CD8-positive, alpha-beta memory T cell (primary cell): ENCODE results near the gene ZNF154. TPM values are rescaled to one million over a fixed set of nuclear protein-coding genes. Genes with fewer than 3 reads are reported as not detected.

Experiments used
- CTCF ChIA-PET: fragments of 350-600 bp; sonication (Branson Sonifier 250); formaldehyde crosslinking; loops from one replicate; lab custom pipeline; 2021; ENCODE audit warnings: antibody characterized with exemption; lab: Charles Lee
- POLR2A ChIA-PET: fragments of 350-600 bp; sonication (Branson Sonifier 250); formaldehyde crosslinking; loops from one replicate; lab custom pipeline; 2021; ENCODE audit warnings: antibody characterized with exemption; lab: Charles Lee
- DNase-seq, 5 donors: peaks; one replicate each; pipeline versions ENCODE4 v3.0.0 to v3.0.0-alpha.2; 2020 to 2022; ENCODE audit warnings: mixed read lengths in 1 of 5
- H3K27ac ChIP-seq: one replicate; pipeline ENCODE4 v1.7.0; 2013; ENCODE audit warnings: low read depth, mild to moderate bottlenecking, low read length, moderate library complexity
- H3K27me3 ChIP-seq: 2 replicates; pipeline ENCODE4 v1.7.0; 2013; ENCODE audit warnings: low read length, mild to moderate bottlenecking; ENCODE audit not compliant: insufficient read depth, poor library complexity, severe bottlenecking
- H3K36me3 ChIP-seq: 2 replicates; pipeline ENCODE4 v1.7.0; 2013; ENCODE audit warnings: mild to moderate bottlenecking, low read length, moderate library complexity; ENCODE audit not compliant: insufficient read depth
- H3K4me1 ChIP-seq: 2 replicates; pipeline ENCODE4 v1.7.0; 2013; ENCODE audit warnings: mild to moderate bottlenecking, low read length, moderate library complexity; ENCODE audit not compliant: insufficient read depth
- H3K4me3 ChIP-seq: 2 replicates; pipeline ENCODE4 v1.7.0; 2013; ENCODE audit warnings: mild to moderate bottlenecking, low read length
- H3K9me3 ChIP-seq: 2 replicates; pipeline ENCODE4 v1.7.0; 2013; ENCODE audit warnings: mild to moderate bottlenecking, low read length
- H3K27ac Mint-ChIP-seq, 8 donors: one replicate each; pipeline ENCODE4 v1.8.0; 2020 to 2021; ENCODE audit warnings: mixed read lengths in 8 of 8, mild to moderate bottlenecking in 6 of 8, inconsistent platforms in 3 of 8, moderate library complexity in 3 of 8
- H3K27me3 Mint-ChIP-seq, 2 donors: one replicate each; pipeline ENCODE4 v1.8.0; 2020 to 2021; ENCODE audit warnings: mixed read lengths in 2 of 2, mild to moderate bottlenecking in 1 of 2, moderate library complexity in 1 of 2
- H3K36me3 Mint-ChIP-seq, 3 donors: one replicate each; pipeline ENCODE4 v1.8.0; 2020 to 2021; ENCODE audit warnings: mixed read lengths in 3 of 3, inconsistent platforms in 1 of 3, mild to moderate bottlenecking in 1 of 3
- H3K4me1 Mint-ChIP-seq, 3 donors: one replicate each; pipeline ENCODE4 v1.8.0; 2020 to 2021; ENCODE audit warnings: mixed read lengths in 3 of 3, inconsistent platforms in 1 of 3, mild to moderate bottlenecking in 1 of 3
- H3K4me3 Mint-ChIP-seq, 7 donors: one replicate each; pipeline ENCODE4 v1.8.0; 2020 to 2021; ENCODE audit warnings: mixed read lengths in 7 of 7, mild to moderate bottlenecking in 6 of 7, moderate library complexity in 4 of 7, inconsistent platforms in 2 of 7
- H3K9me3 Mint-ChIP-seq, 5 donors: one replicate each; pipeline ENCODE4 v1.8.0; 2020 to 2022; ENCODE audit warnings: mixed read lengths in 5 of 5, mild to moderate bottlenecking in 3 of 5, moderate library complexity in 2 of 5, inconsistent platforms in 1 of 5
- polyA plus RNA-seq: library from polyadenylated mRNA; unstranded; fragments of 300-500 nt; fragmentation: Illumina TruSeq; gene quantifications from one replicate; pipeline ENCODE4 v1.2.3, GENCODE V29; 2021
- total RNA-seq, 2 experiments: library from RNA; stranded (reverse); gene quantifications; one replicate each; pipeline ENCODE4 v1.2.3, GENCODE V29; 2021

Gene ZNF154
- total and polyA plus RNA-seq, 3 experiments from 2014 or later: 2.2 to 7.7 (median 6.5) TPM

DNA sequence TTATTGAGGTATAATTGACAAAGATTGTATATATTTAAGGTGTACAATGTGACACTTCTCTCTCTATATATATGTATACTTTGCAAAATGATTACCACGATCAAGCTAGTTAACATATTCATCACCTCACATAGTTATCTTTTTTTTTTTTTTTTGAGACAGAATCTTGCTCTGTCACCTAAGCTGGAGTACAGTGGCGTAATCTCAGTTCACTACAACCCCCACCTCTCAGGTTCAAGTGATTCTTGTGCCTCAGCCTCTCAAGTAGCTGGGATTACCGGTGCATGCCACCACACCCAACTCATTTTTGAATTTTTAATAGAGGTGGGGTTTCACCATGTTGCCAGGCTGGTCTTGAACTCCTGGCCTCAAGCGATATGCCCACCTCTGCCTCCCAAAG, 36.5 kb downstream of the ZNF154 start:
- no peaks in the 10 kb centered on the region for H3K4me1 ChIP-seq
- DNase-seq: no peak
- H3K36me3 ChIP-seq: no peaks in the 10 kb centered on the region
- H3K36me3 Mint-ChIP-seq: no peaks in the 10 kb centered on the region
- POLR2A ChIA-PET: interaction anchor here (0.6 kb wide), 1 partner anchor 1106 kb away, joined by 3 read pairs; no protein-coding TSS in a partner anchor
- H3K9me3 Mint-ChIP-seq: peaks cover 0 to 24% (median 9%) of the 10 kb centered on the region in 5 donors
- no peaks in the 10 kb centered on the region for H3K27me3 ChIP-seq
- peaks cover 29 to 42% of the 10 kb centered on the region in 2 donors for H3K27me3 Mint-ChIP-seq
- H3K9me3 ChIP-seq: no peaks in the 10 kb centered on the region
- H3K27ac Mint-ChIP-seq: no peak overlapping the region
- no peak overlapping the region for H3K4me3 Mint-ChIP-seq
- no peak overlapping the region for H3K4me3 ChIP-seq
- no peak overlapping the region for H3K27ac ChIP-seq
- CTCF ChIA-PET: interaction anchor here (1.4 kb wide), 1 partner anchor 9 kb away, joined by 5 read pairs; the partner anchor contains the start of gene ZNF551
- no peaks in the 10 kb centered on the region for H3K4me1 Mint-ChIP-seq

DNA sequence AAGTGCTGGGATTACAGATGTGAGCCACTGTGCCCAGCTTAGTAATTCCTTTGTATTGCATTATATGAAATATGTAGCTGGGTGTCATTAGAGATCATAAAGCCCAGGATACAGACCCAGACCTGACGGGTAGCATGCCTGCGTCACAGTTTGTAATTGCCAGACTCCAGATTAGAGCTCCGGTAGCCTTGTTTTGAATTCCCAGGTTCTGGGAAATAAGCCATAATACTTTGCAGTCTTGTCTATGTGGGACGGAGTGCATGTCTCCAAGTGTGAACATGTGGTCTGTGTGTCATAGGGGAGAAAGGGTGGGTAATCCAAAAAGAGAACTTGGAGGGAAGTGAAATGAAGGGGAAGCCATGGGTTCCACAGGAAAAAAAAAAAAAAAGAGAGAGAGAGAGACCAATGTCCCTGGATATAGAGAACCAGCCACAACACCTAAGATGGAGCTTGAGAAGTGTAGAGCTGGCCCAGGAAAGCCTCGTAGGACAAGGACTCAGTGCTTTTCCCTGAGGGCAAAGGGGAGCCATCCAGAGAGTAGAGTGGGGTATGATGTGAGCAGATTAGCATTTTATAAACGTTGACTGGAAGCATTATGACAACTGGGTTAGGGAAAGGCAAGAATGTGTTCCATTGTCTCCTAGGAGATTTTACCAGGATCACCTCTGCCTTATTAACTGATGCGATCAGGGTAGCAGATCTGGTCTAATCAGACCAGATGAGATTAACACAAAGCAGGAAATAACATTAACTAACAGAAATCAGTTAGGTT, 37.7 kb downstream of the ZNF154 start:
- DNase-seq: no peak
- CTCF ChIA-PET: interaction anchor here (1.4 kb wide), 1 partner anchor 11 kb away, joined by 5 read pairs; the partner anchor contains the start of gene ZNF551
- Mint-ChIP-seq H3K36me3 (no peaks in the 10 kb centered on the region), H3K4me1 (no peaks in the 10 kb centered on the region), H3K4me3 (no peak overlapping the region), H3K27me3 (peaks cover 20 to 43% of the 10 kb centered on the region in 2 donors), H3K27ac (no peak overlapping the region), H3K9me3 (peaks cover 0 to 25% (median 8%) of the 10 kb centered on the region in 5 donors)
- POLR2A ChIA-PET: no interaction called here
- Histone ChIP-seq H3K4me1 (no peaks in the 10 kb centered on the region), H3K9me3 (no peaks in the 10 kb centered on the region), H3K4me3 (no peak overlapping the region), H3K27me3 (no peaks in the 10 kb centered on the region), H3K27ac (no peak overlapping the region), H3K36me3 (no peaks in the 10 kb centered on the region)

DNA sequence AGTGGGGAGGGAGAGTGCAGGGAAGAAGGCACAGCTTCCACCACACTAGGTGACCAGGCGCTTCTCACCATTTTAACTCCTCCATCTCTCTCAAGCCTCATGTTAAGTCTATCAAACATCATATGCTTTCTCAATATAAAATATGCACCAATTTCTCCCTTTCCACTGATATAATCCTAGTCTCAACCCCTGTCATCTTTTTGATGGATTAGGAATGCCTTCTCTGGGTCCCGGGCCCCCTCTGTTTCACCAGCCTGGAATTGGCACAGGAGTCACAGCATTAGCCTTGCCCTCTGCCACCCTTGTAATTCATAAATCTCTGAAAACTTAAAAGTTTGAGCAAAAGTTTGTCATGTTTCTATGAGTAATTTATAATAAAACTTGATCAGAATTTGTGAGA, 40.4 kb downstream of the ZNF154 start, which contains the start of gene ZSCAN4:
ZSCAN4 (plus strand) TSS at position 301 of the 400 bp plus-strand sequence. CDS start 7,211 bp downstream, outside the sequence.
- no peaks in the 10 kb centered on the region for H3K36me3 Mint-ChIP-seq
- ChIA-PET POLR2A (no interaction called here), CTCF (no interaction called here)
- peaks cover 35 to 48% of the 10 kb centered on the region in 2 donors for H3K27me3 Mint-ChIP-seq
- H3K4me3 Mint-ChIP-seq: no peak within 1 kb of the TSS
- Histone ChIP-seq H3K4me3 (no peak within 1 kb of the TSS), H3K36me3 (no peaks in the 10 kb centered on the region), H3K4me1 (peaks cover 4% of the 10 kb centered on the region), H3K27ac (no peak within 1 kb of the TSS), H3K27me3 (peaks cover 8% of the 10 kb centered on the region), H3K9me3 (no peaks in the 10 kb centered on the region)
- no peak within 1 kb of the TSS for H3K27ac Mint-ChIP-seq
- peaks cover 0 to 10% (median 5%) of the 10 kb centered on the region in 3 donors for H3K4me1 Mint-ChIP-seq
- DNase-seq: no peak
- peaks cover 0 to 16% (median 7%) of the 10 kb centered on the region in 5 donors for H3K9me3 Mint-ChIP-seq

DNA sequence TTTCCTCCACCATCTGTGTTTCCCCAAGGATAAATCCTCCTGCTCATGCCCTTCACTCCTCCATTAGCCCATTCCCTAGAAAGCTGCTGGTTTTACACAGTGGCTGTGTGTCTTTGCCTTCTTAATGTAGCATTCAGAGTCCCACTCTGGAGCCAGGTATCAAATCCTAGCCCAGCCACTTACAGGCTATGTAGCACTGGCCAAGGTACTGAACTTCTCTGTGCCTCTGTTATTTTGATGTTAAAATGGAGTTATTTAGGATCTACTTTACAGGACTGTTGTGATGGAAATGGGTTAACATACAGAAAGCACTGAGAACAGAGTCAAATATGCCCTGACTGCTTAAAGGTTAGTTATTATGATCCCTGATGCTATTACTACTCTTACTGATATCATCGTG, 41.8 kb downstream of the ZNF154 start:
- ChIA-PET POLR2A (no interaction called here), CTCF (no interaction called here)
- Histone ChIP-seq H3K4me3 (no peak overlapping the region), H3K4me1 (peaks cover 4% of the 10 kb centered on the region), H3K27ac (no peak overlapping the region), H3K27me3 (peaks cover 8% of the 10 kb centered on the region), H3K9me3 (no peaks in the 10 kb centered on the region), H3K36me3 (no peaks in the 10 kb centered on the region)
- Mint-ChIP-seq H3K4me3 (no peak overlapping the region), H3K4me1 (peaks cover 0 to 10% (median 5%) of the 10 kb centered on the region in 3 donors), H3K9me3 (peaks cover 0 to 14% (median 7%) of the 10 kb centered on the region in 5 donors), H3K27ac (no peak overlapping the region), H3K27me3 (peaks cover 42 to 51% of the 10 kb centered on the region in 2 donors), H3K36me3 (no peaks in the 10 kb centered on the region)
- no peak for DNase-seq

DNA sequence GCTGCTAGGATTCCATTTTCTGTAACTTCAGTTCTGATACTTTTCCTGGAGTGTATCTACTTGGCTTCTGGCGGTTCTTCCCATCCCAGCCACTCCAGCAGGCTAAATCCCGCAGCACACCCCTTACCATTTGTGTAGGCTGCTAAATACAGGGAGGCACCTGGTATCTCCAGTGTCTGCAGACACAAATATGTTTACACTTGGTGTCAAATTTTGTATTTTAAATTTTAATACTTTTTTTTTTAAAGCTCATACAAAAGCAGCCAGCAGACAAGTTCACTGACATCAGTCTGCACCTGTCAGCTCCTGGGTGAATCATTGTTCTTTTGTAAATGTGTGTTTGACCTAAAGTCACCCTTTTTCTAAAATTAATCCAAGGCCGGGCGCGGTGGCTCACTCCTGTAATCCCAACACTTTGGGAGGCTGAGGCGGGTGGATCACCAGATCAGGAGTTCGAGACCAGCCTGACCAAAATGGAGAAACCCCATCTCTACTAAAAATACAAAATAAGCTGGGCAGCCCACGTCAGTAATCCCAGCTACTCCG, 43.7 kb downstream of the ZNF154 start:
- Histone ChIP-seq H3K36me3 (no peaks in the 10 kb centered on the region), H3K27ac (no peak overlapping the region), H3K4me3 (no peak overlapping the region), H3K9me3 (no peaks in the 10 kb centered on the region), H3K4me1 (peaks cover 4% of the 10 kb centered on the region), H3K27me3 (peaks cover 8% of the 10 kb centered on the region)
- peaks cover 0 to 13% (median 7%) of the 10 kb centered on the region in 5 donors for H3K9me3 Mint-ChIP-seq
- no peak for DNase-seq
- H3K36me3 Mint-ChIP-seq: no peaks in the 10 kb centered on the region
- H3K4me1 Mint-ChIP-seq: peaks cover 0 to 10% (median 5%) of the 10 kb centered on the region in 3 donors
- peak overlapping the region in 4 of 7 donors; percentile 5 to 59 (median 48) for H3K4me3 Mint-ChIP-seq
- ChIA-PET CTCF (interaction anchor here (1.9 kb wide), 1 partner anchor 16 kb away, joined by 4 read pairs; the partner anchor contains the start of gene ZNF551), POLR2A (interaction anchor here (1.1 kb wide), 1 partner anchor 44 kb away, joined by 3 read pairs; the partner anchor contains the start of gene ZNF154)
- peak overlapping the region in 1 of 8 donors; percentile 8 for H3K27ac Mint-ChIP-seq
- peaks cover 45 to 55% of the 10 kb centered on the region in 2 donors for H3K27me3 Mint-ChIP-seq

DNA sequence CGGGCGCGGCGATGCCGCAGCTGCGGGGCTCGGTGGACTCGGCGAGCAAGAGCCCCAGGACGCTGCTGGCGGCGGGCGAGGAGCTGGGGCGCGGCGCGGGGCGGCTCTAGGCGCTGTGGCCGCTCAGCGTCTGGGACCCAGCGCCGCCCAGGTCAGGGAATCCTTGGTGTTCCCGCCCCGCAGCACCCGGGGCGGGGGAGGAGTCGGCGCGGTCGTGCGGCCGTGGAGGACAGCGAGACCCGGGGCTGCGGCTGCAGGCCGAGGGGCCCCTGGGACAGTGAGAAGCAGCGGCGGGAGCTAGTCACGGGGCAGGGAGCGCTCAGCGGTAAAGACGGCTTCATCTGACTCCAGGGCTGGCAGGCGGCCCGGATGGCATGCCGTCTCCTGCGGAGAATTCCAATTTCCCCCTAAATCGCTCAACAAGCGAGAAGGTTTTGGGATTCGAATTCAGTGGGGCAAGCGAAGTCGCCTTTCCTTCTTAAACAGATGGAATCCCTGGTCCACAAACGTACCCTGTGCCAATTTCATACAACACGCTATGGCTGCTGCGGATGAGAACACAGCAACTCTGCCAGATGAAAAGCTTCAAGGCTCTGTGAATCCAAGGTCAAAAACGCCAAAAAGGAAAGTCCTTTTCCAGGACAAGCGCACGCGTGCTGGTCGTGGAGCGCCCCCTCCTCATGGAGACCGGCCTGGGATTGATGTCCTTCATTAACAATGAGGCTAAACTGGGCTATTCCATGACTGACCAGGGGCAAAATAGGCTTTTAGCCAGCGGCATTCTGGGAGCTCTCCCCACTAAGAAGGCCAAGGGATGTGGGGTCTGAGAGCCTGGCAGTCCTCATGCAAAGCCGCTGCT, 44.5 kb downstream of the ZNF154 start:
- H3K27ac ChIP-seq: no peak overlapping the region
- ChIA-PET CTCF (interaction anchor here (1.9 kb wide), 1 partner anchor 17 kb away, joined by 4 read pairs; the partner anchor contains the start of gene ZNF551), POLR2A (interaction anchor here (1.1 kb wide), 1 partner anchor 45 kb away, joined by 3 read pairs; the partner anchor contains the start of gene ZNF154)
- Mint-ChIP-seq H3K4me1 (peaks cover 0 to 10% (median 5%) of the 10 kb centered on the region in 3 donors), H3K27me3 (peaks cover 45 to 57% of the 10 kb centered on the region in 2 donors), H3K4me3 (peak overlapping the region in 6 of 7 donors; percentile 44 to 77 (median 72)), H3K9me3 (peaks cover 0 to 13% (median 7%) of the 10 kb centered on the region in 5 donors), H3K27ac (peak overlapping the region in 1 of 8 donors; percentile 8), H3K36me3 (peaks cover 0 to 3% (median 0%) of the 10 kb centered on the region in 3 donors)
- H3K4me1 ChIP-seq: peaks cover 4% of the 10 kb centered on the region
- H3K4me3 ChIP-seq: peak overlapping the region; percentile 6
- H3K36me3 ChIP-seq: no peaks in the 10 kb centered on the region
- H3K9me3 ChIP-seq: no peaks in the 10 kb centered on the region
- H3K27me3 ChIP-seq: peaks cover 8% of the 10 kb centered on the region
- no peak for DNase-seq

DNA sequence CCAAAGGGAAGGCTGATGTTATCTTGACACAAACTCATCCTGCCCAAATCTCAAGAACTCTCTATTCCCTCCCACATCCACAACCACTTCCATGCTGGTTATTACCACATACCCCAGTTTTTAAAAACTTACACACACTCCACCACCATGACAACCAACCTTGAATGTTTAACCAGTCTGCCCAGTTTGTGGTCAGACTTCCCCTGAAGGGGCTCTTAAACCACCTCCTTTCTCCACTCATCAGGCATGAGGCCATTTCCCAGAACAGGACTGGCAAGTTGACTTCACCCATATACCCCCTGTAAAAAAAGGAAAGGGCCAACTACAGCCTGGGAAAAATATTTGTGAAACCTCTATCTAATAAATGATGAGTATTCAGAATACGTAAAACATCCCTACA, 52.7 kb downstream of the ZNF154 start:
- peaks cover 6 to 8% (median 8%) of the 10 kb centered on the region in 3 donors for H3K4me1 Mint-ChIP-seq
- H3K9me3 Mint-ChIP-seq: peaks cover 14 to 59% (median 33%) of the 10 kb centered on the region in 5 donors
- Histone ChIP-seq H3K36me3 (no peaks in the 10 kb centered on the region), H3K27ac (no peak overlapping the region), H3K4me3 (no peak overlapping the region), H3K27me3 (no peaks in the 10 kb centered on the region), H3K4me1 (no peaks in the 10 kb centered on the region), H3K9me3 (no peaks in the 10 kb centered on the region)
- H3K4me3 Mint-ChIP-seq: no peak overlapping the region
- H3K27ac Mint-ChIP-seq: no peak overlapping the region
- H3K27me3 Mint-ChIP-seq: peaks cover 28 to 76% of the 10 kb centered on the region in 2 donors
- ChIA-PET POLR2A (no interaction called here), CTCF (no interaction called here)
- DNase-seq: no peak
- peaks cover 2 to 48% (median 8%) of the 10 kb centered on the region in 3 donors for H3K36me3 Mint-ChIP-seq
